GM23338 (cell line): ENCODE measurements around the gene CDC42BPB. TPM values are rescaled to one million over a fixed set of nuclear protein-coding genes. Genes with fewer than 3 reads are reported as not detected.

Experiments used
- ATAC-seq: fragments of 200-7000 bp; cut with Tn5 transposase; 3 replicates; pipeline ENCODE4 v1.9.1; 2020
- DNase-seq: peaks from one replicate; pipeline ENCODE4 v3.0.0-alpha.2; 2015; ENCODE audit warnings: low spot score
- H2AFZ ChIP-seq: fragments of 200-600 bp; sonication (generic); 2 replicates; pipeline ENCODE4 v1.8.0; 2016; ENCODE audit warnings: antibody characterized with exemption, mild to moderate bottlenecking, moderate library complexity
- H3F3A ChIP-seq: fragments of 200-600 bp; sonication (generic); replicated peaks from 2 replicates; pipeline ENCODE4 v1.8.0; 2017; ENCODE audit warnings: antibody characterized with exemption, mixed run types, low read depth
- H3K27ac ChIP-seq: fragments of 200-600 bp; sonication (generic); 2 replicates; pipeline ENCODE4 v1.6.1; 2016; ENCODE audit warnings: low read depth
- H3K27me3 ChIP-seq: fragments of 200-600 bp; sonication (generic); 2 replicates; pipeline ENCODE4 v1.8.0; 2016; ENCODE audit warnings: mild to moderate bottlenecking, mixed run types, moderate library complexity; ENCODE audit not compliant: insufficient read depth
- H3K36me3 ChIP-seq: fragments of 200-600 bp; sonication (generic); 2 replicates; pipeline ENCODE4 v1.8.0; 2016; ENCODE audit warnings: mild to moderate bottlenecking; ENCODE audit not compliant: insufficient read depth
- H3K4me1 ChIP-seq: fragments of 200-600 bp; sonication (generic); 2 replicates; pipeline ENCODE4 v1.8.0; 2016; ENCODE audit warnings: mild to moderate bottlenecking, moderate library complexity; ENCODE audit not compliant: insufficient read depth
- H3K4me2 ChIP-seq: fragments of 200-600 bp; sonication (generic); 2 replicates; pipeline ENCODE4 v1.7.1; 2017; ENCODE audit warnings: mixed run types
- H3K4me3 ChIP-seq: fragments of 200-600 bp; sonication (generic); 2 replicates; pipeline ENCODE4 v1.6.1; 2016; ENCODE audit warnings: mixed run types
- H3K79me2 ChIP-seq: fragments of 200-600 bp; sonication (generic); replicated peaks from 2 replicates; pipeline ENCODE4 v1.8.0; 2017; ENCODE audit warnings: mild to moderate bottlenecking; ENCODE audit not compliant: insufficient read depth
- H3K9me2 ChIP-seq: fragments of 200-600 bp; sonication (generic); 2 replicates; pipeline ENCODE4 v1.8.0; 2017; ENCODE audit not compliant: insufficient read depth
- H4K20me1 ChIP-seq: fragments of 200-600 bp; sonication (generic); replicated peaks from 2 replicates; pipeline ENCODE4 v1.8.0; 2017; ENCODE audit warnings: mild to moderate bottlenecking; ENCODE audit not compliant: insufficient read depth
- H3K27ac Mint-ChIP-seq: 2 replicates; pipeline ENCODE4 v1.8.0; 2020; ENCODE audit warnings: inconsistent platforms, mild to moderate bottlenecking, moderate library complexity, mixed read lengths
- H3K27me3 Mint-ChIP-seq: 3 replicates; pipeline ENCODE4 v1.8.0; 2022; ENCODE audit warnings: low read depth, mild to moderate bottlenecking, moderate library complexity, mixed read lengths, inconsistent platforms; ENCODE audit not compliant: insufficient read depth, poor library complexity
- H3K36me3 Mint-ChIP-seq: 3 replicates; pipeline ENCODE4 v1.8.0; 2021; ENCODE audit warnings: low read depth, mild to moderate bottlenecking, inconsistent platforms, moderate library complexity, mixed read lengths
- H3K4me1 Mint-ChIP-seq: 3 replicates; pipeline ENCODE4 v1.8.0; 2020; ENCODE audit warnings: mild to moderate bottlenecking, inconsistent platforms, mixed read lengths
- H3K4me3 Mint-ChIP-seq: 3 replicates; pipeline ENCODE4 v1.8.0; 2021; ENCODE audit warnings: moderate library complexity, mild to moderate bottlenecking, inconsistent platforms, mixed read lengths
- H3K9me3 Mint-ChIP-seq: 3 replicates; pipeline ENCODE4 v1.8.0; 2020; ENCODE audit warnings: moderate library complexity, mild to moderate bottlenecking, inconsistent platforms, mixed read lengths
- CREB1 ChIP-seq: fragments of 250-450 bp; sonication (Bioruptor Pico); IDR thresholded peaks from 2 replicates; pipeline ENCODE4 v1.5.0; 2020; ENCODE audit warnings: low read depth, mild to moderate bottlenecking, moderate library complexity
- EZH2 ChIP-seq: fragments of 200-600 bp; sonication (generic); IDR thresholded peaks from one replicate; pipeline ENCODE4 v1.8.0; 2017; ENCODE audit warnings: antibody characterized with exemption, mild to moderate bottlenecking, low read depth; ENCODE audit not compliant: unreplicated experiment
- JUNB ChIP-seq: IDR thresholded peaks from one replicate; pipeline ENCODE4 v1.6.1; 2016; ENCODE audit warnings: antibody characterized with exemption; ENCODE audit not compliant: unreplicated experiment
- NANOG ChIP-seq: IDR thresholded peaks from 2 replicates; pipeline ENCODE4 v1.6.1; 2016; ENCODE audit warnings: antibody characterized with exemption, borderline replicate concordance
- POLR2AphosphoS5 ChIP-seq: IDR thresholded peaks from 2 replicates; pipeline ENCODE4 v1.6.1; 2016; ENCODE audit warnings: antibody characterized with exemption, low read depth
- ZNF114 ChIP-seq: fragments of 250-450 bp; sonication (Bioruptor Pico); IDR thresholded peaks from 2 replicates; pipeline ENCODE4 v1.5.0; 2020; ENCODE audit warnings: mild to moderate bottlenecking, moderate library complexity
- ZNF331 ChIP-seq: fragments of 250-450 bp; sonication (Bioruptor Pico); IDR thresholded peaks from 2 replicates; pipeline ENCODE4 v1.5.0; 2020; ENCODE audit warnings: low read depth, mild to moderate bottlenecking, moderate library complexity
- polyA plus RNA-seq: library from polyadenylated mRNA; unstranded; fragments of >200 nt; fragmentation: Nextera tagmentation; extraction: Ambion mirVana; gene quantifications from 2 replicates; pipeline ENCODE4 v1.2.1, GENCODE V29; 2016
- total RNA-seq: library from RNA; depleted of rRNA; stranded (reverse); fragments of >200 nt; shearing (Covaris generic); gene quantifications from 2 replicates; pipeline ENCODE4 v1.2.3, GENCODE V29; 2014
- TF ChIP-seq, protein P1 (sequence below), 2 experiments: fragments of 200-600 bp in 1 of 2; sonication (generic) in 1 of 2; conservative IDR thresholded peaks; 2 replicates each; pipeline versions ENCODE4 v1.5.1 to v1.6.1; 2016 to 2017; ENCODE audit warnings: antibody characterized with exemption in 2 of 2, low read depth in 2 of 2, mild to moderate bottlenecking in 2 of 2, moderate library complexity in 1 of 2
- TF ChIP-seq, protein P2 (sequence below): fragments of 250-450 bp; sonication (Bioruptor Pico); IDR thresholded peaks from 2 replicates; pipeline ENCODE4 v1.5.0; 2020; ENCODE audit warnings: mild to moderate bottlenecking, moderate library complexity
- TF ChIP-seq, protein P3 (sequence below): IDR thresholded peaks from one replicate; pipeline ENCODE4 v1.6.1; 2018; ENCODE audit warnings: antibody characterized with exemption; ENCODE audit not compliant: unreplicated experiment

CDC42BPB gene
- total and polyA plus RNA-seq, 2 experiments from 2014 or later: 12.3 to 127 TPM

DNA sequence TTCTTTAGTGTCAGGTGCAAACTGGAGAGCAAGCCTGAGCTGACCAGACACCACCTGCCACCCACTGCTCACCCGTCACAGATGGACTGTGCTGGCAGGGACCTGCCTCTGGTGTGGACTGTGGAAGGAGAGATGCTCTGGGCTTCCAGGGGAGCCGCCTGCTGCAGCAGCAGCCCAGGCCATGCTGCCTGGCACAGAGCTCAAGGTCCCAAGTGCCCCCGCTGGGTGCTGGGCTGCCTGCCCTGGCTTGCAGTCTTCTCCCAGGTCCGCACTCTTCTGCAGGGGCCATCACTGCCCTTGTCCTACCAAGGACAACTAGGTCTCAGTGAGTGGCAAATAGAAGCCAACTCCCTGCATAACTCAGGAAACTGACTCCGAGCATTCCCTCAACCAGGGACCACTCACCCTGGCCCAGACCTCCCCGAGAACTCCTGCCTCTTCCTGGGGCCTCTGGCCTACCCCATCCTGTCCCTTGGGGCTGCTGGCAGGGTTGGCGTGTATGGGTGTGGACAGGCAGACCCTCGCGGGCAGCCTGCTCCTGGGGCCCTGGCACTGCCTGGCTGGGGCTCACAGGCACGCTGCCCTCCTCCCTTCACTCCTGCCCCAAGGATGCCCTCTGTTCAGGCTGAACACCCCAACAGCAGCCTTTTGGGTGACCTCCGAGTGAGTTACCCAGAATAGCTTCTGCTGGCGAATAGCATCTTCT lies 125.6 kb downstream of the CDC42BPB start:
- H3K36me3 ChIP-seq: no peaks in the 10 kb centered on the region
- TF ChIP-seq EZH2: no peak
- no peak for TF ChIP-seq NANOG
- TF ChIP-seq, protein P1, sequence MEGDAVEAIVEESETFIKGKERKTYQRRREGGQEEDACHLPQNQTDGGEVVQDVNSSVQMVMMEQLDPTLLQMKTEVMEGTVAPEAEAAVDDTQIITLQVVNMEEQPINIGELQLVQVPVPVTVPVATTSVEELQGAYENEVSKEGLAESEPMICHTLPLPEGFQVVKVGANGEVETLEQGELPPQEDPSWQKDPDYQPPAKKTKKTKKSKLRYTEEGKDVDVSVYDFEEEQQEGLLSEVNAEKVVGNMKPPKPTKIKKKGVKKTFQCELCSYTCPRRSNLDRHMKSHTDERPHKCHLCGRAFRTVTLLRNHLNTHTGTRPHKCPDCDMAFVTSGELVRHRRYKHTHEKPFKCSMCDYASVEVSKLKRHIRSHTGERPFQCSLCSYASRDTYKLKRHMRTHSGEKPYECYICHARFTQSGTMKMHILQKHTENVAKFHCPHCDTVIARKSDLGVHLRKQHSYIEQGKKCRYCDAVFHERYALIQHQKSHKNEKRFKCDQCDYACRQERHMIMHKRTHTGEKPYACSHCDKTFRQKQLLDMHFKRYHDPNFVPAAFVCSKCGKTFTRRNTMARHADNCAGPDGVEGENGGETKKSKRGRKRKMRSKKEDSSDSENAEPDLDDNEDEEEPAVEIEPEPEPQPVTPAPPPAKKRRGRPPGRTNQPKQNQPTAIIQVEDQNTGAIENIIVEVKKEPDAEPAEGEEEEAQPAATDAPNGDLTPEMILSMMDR (conservative IDR thresholded peaks at IDR 0.05; ENCODE audit: low read depth in 2 of 2): no peak
- TF ChIP-seq JUNB: no peak
- TF ChIP-seq, protein P2, sequence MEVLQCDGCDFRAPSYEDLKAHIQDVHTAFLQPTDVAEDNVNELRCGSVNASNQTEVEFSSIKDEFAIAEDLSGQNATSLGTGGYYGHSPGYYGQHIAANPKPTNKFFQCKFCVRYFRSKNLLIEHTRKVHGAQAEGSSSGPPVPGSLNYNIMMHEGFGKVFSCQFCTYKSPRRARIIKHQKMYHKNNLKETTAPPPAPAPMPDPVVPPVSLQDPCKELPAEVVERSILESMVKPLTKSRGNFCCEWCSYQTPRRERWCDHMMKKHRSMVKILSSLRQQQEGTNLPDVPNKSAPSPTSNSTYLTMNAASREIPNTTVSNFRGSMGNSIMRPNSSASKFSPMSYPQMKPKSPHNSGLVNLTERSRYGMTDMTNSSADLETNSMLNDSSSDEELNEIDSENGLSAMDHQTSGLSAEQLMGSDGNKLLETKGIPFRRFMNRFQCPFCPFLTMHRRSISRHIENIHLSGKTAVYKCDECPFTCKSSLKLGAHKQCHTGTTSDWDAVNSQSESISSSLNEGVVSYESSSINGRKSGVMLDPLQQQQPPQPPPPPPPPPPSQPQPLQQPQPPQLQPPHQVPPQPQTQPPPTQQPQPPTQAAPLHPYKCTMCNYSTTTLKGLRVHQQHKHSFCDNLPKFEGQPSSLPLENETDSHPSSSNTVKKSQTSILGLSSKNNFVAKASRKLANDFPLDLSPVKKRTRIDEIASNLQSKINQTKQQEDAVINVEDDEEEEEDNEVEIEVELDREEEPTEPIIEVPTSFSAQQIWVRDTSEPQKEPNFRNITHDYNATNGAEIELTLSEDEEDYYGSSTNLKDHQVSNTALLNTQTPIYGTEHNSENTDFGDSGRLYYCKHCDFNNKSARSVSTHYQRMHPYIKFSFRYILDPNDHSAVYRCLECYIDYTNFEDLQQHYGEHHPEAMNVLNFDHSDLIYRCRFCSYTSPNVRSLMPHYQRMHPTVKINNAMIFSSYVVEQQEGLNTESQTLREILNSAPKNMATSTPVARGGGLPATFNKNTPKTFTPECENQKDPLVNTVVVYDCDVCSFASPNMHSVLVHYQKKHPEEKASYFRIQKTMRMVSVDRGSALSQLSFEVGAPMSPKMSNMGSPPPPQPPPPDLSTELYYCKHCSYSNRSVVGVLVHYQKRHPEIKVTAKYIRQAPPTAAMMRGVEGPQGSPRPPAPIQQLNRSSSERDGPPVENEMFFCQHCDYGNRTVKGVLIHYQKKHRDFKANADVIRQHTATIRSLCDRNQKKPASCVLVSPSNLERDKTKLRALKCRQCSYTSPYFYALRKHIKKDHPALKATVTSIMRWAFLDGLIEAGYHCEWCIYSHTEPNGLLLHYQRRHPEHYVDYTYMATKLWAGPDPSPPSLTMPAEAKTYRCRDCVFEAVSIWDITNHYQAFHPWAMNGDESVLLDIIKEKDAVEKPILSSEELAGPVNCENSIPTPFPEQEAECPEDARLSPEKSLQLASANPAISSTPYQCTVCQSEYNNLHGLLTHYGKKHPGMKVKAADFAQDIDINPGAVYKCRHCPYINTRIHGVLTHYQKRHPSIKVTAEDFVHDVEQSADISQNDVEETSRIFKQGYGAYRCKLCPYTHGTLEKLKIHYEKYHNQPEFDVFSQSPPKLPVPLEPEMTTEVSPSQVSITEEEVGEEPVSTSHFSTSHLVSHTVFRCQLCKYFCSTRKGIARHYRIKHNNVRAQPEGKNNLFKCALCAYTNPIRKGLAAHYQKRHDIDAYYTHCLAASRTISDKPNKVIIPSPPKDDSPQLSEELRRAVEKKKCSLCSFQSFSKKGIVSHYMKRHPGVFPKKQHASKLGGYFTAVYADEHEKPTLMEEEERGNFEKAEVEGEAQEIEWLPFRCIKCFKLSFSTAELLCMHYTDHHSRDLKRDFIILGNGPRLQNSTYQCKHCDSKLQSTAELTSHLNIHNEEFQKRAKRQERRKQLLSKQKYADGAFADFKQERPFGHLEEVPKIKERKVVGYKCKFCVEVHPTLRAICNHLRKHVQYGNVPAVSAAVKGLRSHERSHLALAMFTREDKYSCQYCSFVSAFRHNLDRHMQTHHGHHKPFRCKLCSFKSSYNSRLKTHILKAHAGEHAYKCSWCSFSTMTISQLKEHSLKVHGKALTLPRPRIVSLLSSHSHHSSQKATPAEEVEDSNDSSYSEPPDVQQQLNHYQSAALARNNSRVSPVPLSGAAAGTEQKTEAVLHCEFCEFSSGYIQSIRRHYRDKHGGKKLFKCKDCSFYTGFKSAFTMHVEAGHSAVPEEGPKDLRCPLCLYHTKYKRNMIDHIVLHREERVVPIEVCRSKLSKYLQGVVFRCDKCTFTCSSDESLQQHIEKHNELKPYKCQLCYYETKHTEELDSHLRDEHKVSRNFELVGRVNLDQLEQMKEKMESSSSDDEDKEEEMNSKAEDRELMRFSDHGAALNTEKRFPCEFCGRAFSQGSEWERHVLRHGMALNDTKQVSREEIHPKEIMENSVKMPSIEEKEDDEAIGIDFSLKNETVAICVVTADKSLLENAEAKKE (CRISPR knock-in tag): no peak
- no peak for TF ChIP-seq ZNF331 (CRISPR knock-in tag)
- TF ChIP-seq ZNF114: no peak
- TF ChIP-seq, protein P3, sequence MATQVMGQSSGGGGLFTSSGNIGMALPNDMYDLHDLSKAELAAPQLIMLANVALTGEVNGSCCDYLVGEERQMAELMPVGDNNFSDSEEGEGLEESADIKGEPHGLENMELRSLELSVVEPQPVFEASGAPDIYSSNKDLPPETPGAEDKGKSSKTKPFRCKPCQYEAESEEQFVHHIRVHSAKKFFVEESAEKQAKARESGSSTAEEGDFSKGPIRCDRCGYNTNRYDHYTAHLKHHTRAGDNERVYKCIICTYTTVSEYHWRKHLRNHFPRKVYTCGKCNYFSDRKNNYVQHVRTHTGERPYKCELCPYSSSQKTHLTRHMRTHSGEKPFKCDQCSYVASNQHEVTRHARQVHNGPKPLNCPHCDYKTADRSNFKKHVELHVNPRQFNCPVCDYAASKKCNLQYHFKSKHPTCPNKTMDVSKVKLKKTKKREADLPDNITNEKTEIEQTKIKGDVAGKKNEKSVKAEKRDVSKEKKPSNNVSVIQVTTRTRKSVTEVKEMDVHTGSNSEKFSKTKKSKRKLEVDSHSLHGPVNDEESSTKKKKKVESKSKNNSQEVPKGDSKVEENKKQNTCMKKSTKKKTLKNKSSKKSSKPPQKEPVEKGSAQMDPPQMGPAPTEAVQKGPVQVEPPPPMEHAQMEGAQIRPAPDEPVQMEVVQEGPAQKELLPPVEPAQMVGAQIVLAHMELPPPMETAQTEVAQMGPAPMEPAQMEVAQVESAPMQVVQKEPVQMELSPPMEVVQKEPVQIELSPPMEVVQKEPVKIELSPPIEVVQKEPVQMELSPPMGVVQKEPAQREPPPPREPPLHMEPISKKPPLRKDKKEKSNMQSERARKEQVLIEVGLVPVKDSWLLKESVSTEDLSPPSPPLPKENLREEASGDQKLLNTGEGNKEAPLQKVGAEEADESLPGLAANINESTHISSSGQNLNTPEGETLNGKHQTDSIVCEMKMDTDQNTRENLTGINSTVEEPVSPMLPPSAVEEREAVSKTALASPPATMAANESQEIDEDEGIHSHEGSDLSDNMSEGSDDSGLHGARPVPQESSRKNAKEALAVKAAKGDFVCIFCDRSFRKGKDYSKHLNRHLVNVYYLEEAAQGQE: no peak
- no peak for TF ChIP-seq POLR2AphosphoS5
- TF ChIP-seq CREB1 (CRISPR knock-in tag): no peak
- no peaks in the 10 kb centered on the region for H3F3A ChIP-seq
- peaks cover 4% of the 10 kb centered on the region; the same call in 1 of the 3 replicates for H3K4me1 Mint-ChIP-seq
- H3K79me2 ChIP-seq: no peaks in the 10 kb centered on the region
- H3K9me3 Mint-ChIP-seq: no peaks in the 10 kb centered on the region
- DNase-seq (no peak), ATAC-seq (no peak)
- H3K4me2 ChIP-seq: no peak overlapping the region
- H4K20me1 ChIP-seq: 0 out of 2 replicates have a peak, but pooled peaks cover 4% of the 10 kb centered on the region
- no peaks in the 10 kb centered on the region for H3K9me2 ChIP-seq
- peaks cover 46% of the 10 kb centered on the region for H3K27me3 ChIP-seq
- no peak overlapping the region for H2AFZ ChIP-seq
- H3K4me1 ChIP-seq: no peaks in the 10 kb centered on the region; the same call in 1 of the 2 replicates
- H3K27me3 Mint-ChIP-seq: peaks cover 48% of the 10 kb centered on the region
- H3K4me3 Mint-ChIP-seq: no peak overlapping the region; the same call in 2 of the 3 replicates
- no peak overlapping the region for H3K4me3 ChIP-seq
- peaks cover 14% of the 10 kb centered on the region; the same call in 2 of the 3 replicates for H3K36me3 Mint-ChIP-seq
- H3K27ac Mint-ChIP-seq: no peak overlapping the region
- no peak overlapping the region for H3K27ac ChIP-seq
